Neural crest cell (in vitro differentiated cells): ENCODE data around the gene SCN4B. TPM values are rescaled to one million over a fixed set of nuclear protein-coding genes. Genes with fewer than 3 reads are reported as not detected.

ENCODE experiments used
- DNase-seq: peaks from one replicate; pipeline ENCODE4 v3.0.0; 2021; ENCODE audit warnings: low read depth, mixed read lengths, low spot score
- H3K27ac Mint-ChIP-seq: one replicate; pipeline ENCODE4 v1.8.0; 2021; ENCODE audit warnings: mild to moderate bottlenecking, mixed read lengths; ENCODE audit not compliant: unreplicated experiment
- H3K27me3 Mint-ChIP-seq: 2 replicates; pipeline ENCODE4 v1.8.0; 2021; ENCODE audit warnings: low read depth, mild to moderate bottlenecking, mixed read lengths
- H3K36me3 Mint-ChIP-seq: 2 replicates; pipeline ENCODE4 v1.8.0; 2021; ENCODE audit warnings: low read depth, mild to moderate bottlenecking, mixed read lengths
- H3K4me1 Mint-ChIP-seq: 2 replicates; pipeline ENCODE4 v1.8.0; 2021; ENCODE audit warnings: mixed read lengths
- H3K4me3 Mint-ChIP-seq: one replicate; pipeline ENCODE4 v1.8.0; 2021; ENCODE audit warnings: mild to moderate bottlenecking, mixed read lengths
- H3K9me3 Mint-ChIP-seq: 2 replicates; pipeline ENCODE4 v1.8.0; 2021; ENCODE audit warnings: mixed read lengths
- total RNA-seq: library from RNA; stranded (reverse); gene quantifications from 2 replicates; pipeline ENCODE4 v1.2.1, GENCODE V29; 2021
- TF ChIP-seq, protein P1 (sequence below): fragments of 200-600 bp; sonication (generic); conservative IDR thresholded peaks from 2 replicates; pipeline ENCODE4 v1.5.0; 2021; ENCODE audit warnings: antibody characterized with exemption, mild to moderate bottlenecking

Gene SCN4B
- total RNA-seq, 1 donor from 2014 or later = 2.0 TPM

DNA sequence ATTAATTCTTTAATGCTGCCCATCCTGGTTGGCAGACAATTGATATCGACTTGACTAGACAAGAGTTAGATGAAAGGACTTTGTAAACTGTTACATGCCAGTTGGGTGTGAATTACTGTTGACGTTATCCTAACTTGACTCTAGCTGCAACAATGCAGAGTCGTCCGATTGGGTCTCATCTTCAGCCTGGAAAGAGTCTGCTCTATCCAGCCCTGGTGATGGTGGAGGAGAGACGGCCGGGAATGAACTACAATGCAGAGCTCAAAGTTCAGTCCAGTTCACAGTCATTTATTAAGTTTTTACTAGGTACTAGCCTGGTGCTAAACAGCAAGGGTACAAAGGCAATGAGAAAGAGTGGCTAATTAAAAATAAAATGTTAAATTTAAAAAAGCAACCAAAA lies 60.9 kb downstream of the SCN4B start:
- no peak for DNase-seq
- Mint-ChIP-seq H3K4me3 (no peak overlapping the region), H3K4me1 (peaks cover 32% of the 10 kb centered on the region), H3K27me3 (no peaks in the 10 kb centered on the region), H3K27ac (no peak overlapping the region), H3K9me3 (peaks cover 4% of the 10 kb centered on the region), H3K36me3 (peaks cover 8% of the 10 kb centered on the region)
- TF ChIP-seq, protein P1, sequence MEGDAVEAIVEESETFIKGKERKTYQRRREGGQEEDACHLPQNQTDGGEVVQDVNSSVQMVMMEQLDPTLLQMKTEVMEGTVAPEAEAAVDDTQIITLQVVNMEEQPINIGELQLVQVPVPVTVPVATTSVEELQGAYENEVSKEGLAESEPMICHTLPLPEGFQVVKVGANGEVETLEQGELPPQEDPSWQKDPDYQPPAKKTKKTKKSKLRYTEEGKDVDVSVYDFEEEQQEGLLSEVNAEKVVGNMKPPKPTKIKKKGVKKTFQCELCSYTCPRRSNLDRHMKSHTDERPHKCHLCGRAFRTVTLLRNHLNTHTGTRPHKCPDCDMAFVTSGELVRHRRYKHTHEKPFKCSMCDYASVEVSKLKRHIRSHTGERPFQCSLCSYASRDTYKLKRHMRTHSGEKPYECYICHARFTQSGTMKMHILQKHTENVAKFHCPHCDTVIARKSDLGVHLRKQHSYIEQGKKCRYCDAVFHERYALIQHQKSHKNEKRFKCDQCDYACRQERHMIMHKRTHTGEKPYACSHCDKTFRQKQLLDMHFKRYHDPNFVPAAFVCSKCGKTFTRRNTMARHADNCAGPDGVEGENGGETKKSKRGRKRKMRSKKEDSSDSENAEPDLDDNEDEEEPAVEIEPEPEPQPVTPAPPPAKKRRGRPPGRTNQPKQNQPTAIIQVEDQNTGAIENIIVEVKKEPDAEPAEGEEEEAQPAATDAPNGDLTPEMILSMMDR = no peak

DNA sequence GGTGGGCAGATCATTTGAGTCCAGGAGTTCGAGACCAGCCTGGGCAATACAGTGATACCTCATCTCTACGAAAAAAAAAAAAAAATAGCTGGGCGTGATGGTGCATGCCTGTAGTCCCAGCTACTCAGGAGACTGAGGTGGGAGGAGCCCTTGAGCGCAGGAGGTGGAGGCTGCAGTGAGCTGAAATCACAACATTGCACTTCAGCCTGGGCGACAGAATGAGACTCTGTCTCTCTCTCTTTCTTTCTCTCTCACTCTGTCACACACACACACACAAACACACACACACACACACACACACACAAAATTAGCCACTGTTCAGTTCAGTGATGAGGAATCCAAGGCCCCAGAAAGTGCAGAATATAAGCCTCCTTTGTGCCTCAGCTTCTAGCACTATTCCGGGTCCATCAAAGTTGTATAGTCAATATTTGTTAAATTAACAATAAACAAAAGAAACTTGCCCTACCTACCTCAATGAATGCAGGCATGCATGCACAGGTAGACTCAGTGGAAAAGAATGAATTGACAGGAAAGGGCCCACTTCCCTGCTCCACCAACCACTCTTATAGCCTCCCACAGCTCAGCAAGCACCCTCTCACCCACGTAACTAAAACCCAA lies 62.0 kb downstream of the SCN4B start:
- H3K27me3 Mint-ChIP-seq = no peaks in the 10 kb centered on the region
- H3K36me3 Mint-ChIP-seq = peaks cover 8% of the 10 kb centered on the region
- peaks cover 39% of the 10 kb centered on the region for H3K4me1 Mint-ChIP-seq
- peaks cover 7% of the 10 kb centered on the region for H3K9me3 Mint-ChIP-seq
- DNase-seq = no peak
- TF ChIP-seq, protein P1 = no peak
- no peak overlapping the region for H3K27ac Mint-ChIP-seq
- H3K4me3 Mint-ChIP-seq = no peak overlapping the region

DNA sequence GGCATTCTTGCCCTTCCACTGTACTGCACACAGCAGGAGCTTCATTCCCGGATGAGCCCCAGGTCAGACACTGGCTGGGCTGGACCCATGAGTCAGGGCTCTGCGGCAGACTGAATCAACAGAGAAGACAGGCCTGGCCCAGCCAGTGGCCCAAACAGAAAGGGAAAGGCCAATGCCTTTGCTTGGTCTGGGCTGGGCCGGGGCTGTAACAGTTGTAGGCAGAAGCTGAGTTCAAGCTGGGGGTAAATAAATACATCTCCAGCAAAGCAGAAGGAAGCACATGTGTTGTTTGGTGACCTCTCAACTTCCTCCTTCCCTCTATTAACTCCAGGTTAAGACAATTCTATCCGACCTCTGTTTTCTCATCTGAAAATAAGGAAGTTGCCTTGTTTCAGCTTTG lies 64.1 kb downstream of the SCN4B start:
- Mint-ChIP-seq H3K4me3 (no peak overlapping the region), H3K27me3 (no peaks in the 10 kb centered on the region), H3K4me1 (peaks cover 44% of the 10 kb centered on the region), H3K27ac (no peak overlapping the region), H3K9me3 (peaks cover 7% of the 10 kb centered on the region), H3K36me3 (peaks cover 8% of the 10 kb centered on the region)
- DNase-seq = no peak
- TF ChIP-seq, protein P1 = no peak

DNA sequence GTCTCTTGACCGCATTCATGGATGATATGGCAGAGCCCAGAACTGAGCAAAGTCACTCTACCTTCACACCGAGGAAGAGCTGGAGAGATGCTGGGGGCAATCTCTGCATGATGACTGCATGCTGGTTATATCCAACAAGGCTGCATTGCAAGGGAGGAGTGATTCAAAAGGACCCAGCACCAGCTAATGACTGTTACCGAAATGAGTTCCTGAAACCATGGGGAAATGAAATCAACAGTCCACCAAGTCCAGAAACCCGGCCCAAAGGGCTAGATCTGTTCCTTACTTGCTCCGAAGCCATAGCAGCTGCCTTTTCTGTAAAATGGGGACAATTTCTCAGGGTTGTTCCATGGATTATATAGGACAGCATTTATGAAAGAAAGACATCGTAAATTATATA lies 64.7 kb downstream of the SCN4B start:
- H3K36me3 Mint-ChIP-seq = peaks cover 8% of the 10 kb centered on the region
- H3K27me3 Mint-ChIP-seq = no peaks in the 10 kb centered on the region
- DNase-seq = no peak
- no peak overlapping the region for H3K27ac Mint-ChIP-seq
- peaks cover 7% of the 10 kb centered on the region for H3K9me3 Mint-ChIP-seq
- no peak overlapping the region for H3K4me3 Mint-ChIP-seq
- TF ChIP-seq, protein P1 = no peak
- H3K4me1 Mint-ChIP-seq = peaks cover 43% of the 10 kb centered on the region

DNA sequence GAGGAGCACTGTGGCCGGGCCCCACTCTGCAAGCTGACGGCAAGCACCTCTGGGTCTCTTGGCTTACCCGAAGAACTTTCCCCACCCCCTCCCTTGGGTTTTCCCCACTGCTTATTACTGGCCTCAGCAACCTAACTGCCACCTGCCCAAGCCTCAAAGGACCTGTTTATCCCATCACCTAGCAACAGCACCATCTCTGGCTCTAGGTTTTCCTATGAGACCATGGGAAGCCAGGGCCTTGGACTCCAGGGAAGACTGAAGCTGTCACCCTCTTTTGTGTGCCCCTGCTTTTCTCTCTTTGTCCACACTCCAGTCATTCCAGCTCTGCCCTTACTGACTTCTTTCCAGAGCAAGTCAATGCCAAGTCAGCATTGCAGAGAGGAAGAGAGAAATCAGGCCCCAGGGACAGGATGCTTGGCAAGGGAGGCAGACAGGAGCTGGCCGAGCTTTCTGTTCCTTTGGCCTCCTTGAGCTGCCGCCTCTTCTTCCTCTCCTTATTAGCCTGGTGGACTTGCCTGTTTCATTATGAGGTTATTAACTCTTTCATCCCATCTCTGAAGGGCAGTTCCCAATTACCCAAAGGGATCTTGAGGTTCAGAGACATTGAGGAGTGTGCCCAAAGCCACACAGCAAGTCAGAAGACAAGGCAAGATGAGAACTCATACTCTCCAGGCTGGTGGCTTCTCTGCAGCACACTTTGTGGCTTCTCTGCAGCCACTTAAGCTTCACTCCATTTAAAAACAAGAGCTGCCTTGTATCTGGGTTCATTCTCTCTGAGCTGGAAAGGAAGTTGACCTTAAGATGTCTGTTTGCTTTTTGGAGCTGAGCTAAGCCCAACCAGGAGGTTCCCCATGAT lies 65.5 kb downstream of the SCN4B start, which contains the start of gene SMIM35:
TSS of gene SMIM35 (minus strand) at position 51 of the 856 bp plus-strand sequence. CDS start 206 bp downstream, outside the sequence.
- H3K4me3 Mint-ChIP-seq = no peak within 1 kb of the TSS
- H3K9me3 Mint-ChIP-seq = peaks cover 7% of the 10 kb centered on the region
- peaks cover 43% of the 10 kb centered on the region for H3K4me1 Mint-ChIP-seq
- H3K27ac Mint-ChIP-seq = peak within 1 kb of the TSS; percentile 39
- peaks cover 8% of the 10 kb centered on the region for H3K36me3 Mint-ChIP-seq
- no peak for DNase-seq
- H3K27me3 Mint-ChIP-seq = no peaks in the 10 kb centered on the region
- TF ChIP-seq, protein P1 = no peak
